Stimulated activated CD4-positive, alpha-beta T cell treated with anti-CD3 and anti-CD28 coated beads, TNF-alpha, amount 100 ng/mL, for 1 hour (primary cell): Measurements from ENCODE around the gene PHTF2.
"Not testable (repeated sequence)": the region's sequence is repeated elsewhere in the genome, so short reads cannot be mapped to it uniquely, and the experiment has no call there.

Experiments used
- DNase-seq, 3 donors: peaks; one replicate each; pipeline ENCODE4 v3.0.0-alpha.2; 2020; ENCODE audit warnings: low read depth in 3 of 3, low spot score in 1 of 3

Gene PHTF2

DNA sequence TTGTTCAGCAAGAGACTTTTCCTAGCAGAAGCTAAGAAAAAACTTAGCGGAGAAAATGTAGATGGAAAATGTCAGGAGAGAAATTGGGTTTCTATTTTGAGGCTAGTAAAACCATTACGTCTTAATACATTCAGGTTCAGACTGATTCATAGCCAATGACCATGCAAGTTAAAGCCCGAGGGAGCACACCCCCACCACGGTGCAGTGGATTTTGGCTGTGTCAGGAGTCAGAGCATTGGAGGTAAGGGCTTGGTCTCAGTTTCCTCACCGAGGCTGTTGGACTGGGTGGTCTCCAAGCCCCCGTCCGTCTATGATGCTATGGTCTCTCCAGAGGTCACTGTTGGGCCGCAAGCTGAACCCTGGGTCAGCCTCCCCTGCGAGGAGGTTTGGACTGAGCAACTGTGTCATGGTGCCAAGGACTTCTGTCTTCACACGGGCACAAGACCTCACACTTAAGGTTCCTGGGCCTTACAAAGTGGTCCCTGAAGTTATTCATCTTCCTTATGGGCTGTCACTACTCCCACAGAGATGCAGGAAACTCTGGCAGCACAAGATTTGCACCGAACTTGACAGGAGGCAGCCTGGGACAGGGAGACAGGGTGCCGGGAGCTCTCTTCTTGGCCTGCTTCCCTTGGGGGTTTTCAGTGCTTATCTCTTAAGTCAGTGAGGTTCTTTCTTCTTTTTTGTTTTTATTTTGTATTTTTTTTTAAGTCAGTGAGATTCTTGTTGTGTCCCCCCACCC, 186.8 kb downstream of the PHTF2 start:
- no peak for DNase-seq

DNA sequence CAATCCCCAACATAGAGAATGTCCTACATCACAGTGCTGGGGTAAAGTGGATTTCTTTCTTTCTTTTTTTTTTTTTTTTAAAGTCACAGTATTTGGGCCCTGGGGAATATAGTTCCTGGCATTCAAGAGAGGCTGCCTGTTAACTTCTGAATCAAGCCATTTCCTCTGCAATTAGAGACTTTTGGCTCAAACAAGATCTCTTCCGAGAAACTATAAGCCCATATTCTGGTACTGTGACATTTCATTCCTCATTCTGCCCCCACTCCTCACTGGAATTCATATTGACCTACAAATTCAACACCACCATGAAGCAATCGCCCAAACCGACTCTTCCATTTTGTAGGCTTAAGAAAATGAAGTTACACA, 187.4 kb downstream of the PHTF2 start:
- no peak for DNase-seq

GRCh38 chr7:77989981-77990566, 191.5 kb downstream of the PHTF2 start:
- DNase-seq: no peak

- DNase-seq: no peak
Observed at GRCh38 chr7:77991656-77992055, 193.1 kb downstream of the PHTF2 start.

DNA sequence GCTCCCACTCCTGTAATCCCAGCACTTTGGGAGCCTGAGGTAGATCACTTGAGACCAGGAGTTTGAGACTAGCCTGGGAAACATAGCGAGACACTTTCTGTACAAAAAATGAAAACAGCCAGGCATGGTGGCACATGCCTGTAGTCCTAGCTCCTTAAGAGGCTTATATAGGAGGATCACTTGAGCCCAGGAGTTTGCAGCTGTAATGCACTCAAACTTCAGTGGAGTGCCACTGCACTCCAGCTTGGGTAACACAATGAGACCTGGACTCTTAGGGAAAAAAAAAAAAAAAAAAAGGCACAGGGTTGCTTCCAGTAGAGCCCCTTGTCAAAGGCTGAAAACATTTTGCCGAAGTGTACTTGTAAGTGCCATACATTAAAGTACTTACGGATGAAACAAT, 195.3 kb downstream of the PHTF2 start:
- DNase-seq: no peak

GRCh38 chr7:77995717-77996116, 197.1 kb downstream of the PHTF2 start:
- no peak for DNase-seq

- not testable (repeated sequence) for DNase-seq
Observed at GRCh38 chr7:77999168-77999567, 200.6 kb downstream of the PHTF2 start.

DNA sequence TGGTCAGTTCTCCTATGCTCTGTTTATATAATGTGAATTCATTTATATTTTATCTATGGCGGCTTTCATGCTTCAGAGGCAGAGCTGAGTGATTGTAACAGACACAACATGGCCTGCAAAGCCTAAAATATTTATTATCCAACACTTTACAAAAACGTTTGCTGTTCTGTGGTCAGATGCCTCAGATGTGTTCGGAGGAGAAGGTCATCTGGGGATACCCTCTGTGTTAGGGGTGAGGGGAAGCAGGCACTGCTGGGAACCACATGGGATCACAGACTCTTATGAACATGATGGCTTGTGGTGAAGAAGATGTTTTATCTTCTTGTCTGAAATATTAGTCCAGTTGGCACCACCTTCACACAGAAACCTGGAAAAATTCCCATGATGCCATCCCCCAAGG, 203.4 kb downstream of the PHTF2 start:
- DNase-seq: no peak

DNA sequence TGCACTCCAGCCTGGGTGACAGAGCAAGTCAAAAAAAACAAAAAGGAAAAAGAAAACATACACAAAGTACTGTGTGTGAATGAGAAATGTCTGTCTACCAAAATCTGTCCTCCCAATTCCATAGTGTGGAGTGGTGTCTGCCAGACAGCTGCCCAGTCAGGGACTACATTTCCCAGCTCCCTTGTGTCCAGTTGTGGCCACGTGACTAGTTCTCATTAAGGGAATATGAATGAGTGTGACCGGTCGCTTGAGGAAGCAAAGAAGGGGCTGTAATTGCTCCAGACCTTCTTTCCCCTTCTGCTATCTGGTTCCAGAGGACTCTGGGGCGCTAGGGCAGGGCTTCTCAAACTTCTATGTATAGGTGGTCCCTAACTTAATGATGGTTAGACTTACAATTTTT, 204.1 kb downstream of the PHTF2 start:
- DNase-seq: no peak

DNA sequence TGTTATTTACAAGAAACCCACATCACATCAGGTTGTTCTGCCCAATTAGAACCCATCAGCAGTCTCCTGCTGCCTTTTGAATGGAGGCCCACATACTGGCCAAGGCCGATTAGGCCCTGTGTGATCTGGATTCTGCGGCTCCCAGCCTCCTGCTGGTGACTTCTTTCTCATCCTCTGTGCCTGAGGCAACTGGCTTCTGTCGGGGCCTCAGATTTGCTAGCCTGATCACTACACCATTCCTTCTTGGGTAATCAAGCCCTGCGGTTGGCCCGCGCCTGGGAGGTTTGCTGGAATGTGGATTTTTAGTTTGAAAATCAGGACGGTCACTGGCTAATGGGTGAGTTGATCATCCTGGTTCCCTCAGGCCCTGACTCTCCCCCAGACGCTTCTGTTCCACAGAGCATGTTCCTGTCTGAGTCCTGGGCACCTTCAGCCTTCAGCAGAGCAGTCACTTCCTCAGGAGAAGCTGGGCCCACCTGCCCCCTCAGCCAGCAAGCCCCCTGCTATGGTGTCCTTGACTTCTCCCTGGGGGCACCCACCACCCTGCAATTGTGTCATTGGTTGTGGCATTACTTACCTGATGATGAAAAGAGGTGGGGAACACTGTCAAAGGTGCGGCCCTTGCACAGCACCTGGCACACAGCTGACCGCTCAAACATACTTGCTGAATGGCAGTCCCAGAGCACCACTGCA, 207.6 kb downstream of the PHTF2 start:
- DNase-seq: no peak
